GM15510 (cell line): ENCODE results near the gene CDK5R2.

Experiments
- POLR2A ChIP-seq: IDR thresholded peaks from 3 replicates; pipeline ENCODE4 v1.6.1; 2011; ENCODE audit warnings: borderline replicate concordance; ENCODE audit not compliant: insufficient read length; ENCODE audit errors: extremely low read depth

The CDK5R2 gene

DNA sequence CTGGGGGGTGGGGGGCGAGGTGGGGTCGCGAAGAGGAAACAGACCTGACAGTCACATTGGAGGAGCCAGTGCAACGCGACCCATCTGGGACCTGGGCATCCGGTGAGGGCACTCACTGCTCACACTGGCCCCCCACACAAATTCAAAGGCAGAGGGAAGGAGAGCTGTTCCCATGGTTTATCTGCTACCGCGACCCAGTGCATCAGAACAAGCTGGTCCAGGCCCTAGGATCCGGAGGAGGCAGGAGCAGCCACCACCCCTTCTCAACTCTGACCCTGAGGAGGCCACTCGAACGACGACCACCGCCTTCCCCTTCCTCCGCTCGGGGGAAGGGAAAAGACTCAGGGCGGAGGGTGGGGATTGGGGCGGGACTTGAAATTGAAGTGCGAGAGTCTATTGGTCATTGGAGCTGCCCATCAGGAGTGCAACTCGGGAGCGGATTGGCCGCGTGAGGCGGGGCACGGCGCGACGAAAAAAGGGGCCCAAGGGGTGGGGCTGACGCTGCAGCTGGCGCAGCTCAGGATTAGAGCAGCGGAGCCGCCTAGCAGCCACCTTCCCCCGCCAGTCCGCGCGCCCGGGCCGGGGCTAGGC lies at the start of gene CDK5R2:
CDK5R2 (plus strand) TSS at position 526 of the 591 bp plus-strand sequence. CDS start 155 bp downstream, outside the sequence.
- no peak for TF ChIP-seq POLR2A

DNA sequence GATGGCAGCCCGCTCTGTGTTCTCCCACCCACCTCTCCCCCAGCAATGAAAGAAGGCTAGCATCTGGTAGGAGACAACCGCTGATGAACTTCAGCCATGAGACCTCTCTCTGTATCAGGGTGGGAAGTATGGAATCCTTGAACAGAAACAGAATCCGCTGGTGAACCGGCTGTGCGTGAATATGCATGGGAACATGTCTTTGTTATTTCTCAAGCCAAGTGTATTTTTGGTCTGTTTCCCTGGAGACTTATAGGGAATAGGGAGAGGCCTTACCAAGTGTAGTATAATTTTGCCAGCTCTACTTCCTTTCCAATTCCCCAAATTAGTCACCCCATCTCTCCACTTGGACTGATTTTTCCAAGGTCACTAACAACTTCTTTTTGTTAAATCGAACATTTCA lies 48.7 kb upstream of the CDK5R2 start:
- TF ChIP-seq POLR2A, result no peak

DNA sequence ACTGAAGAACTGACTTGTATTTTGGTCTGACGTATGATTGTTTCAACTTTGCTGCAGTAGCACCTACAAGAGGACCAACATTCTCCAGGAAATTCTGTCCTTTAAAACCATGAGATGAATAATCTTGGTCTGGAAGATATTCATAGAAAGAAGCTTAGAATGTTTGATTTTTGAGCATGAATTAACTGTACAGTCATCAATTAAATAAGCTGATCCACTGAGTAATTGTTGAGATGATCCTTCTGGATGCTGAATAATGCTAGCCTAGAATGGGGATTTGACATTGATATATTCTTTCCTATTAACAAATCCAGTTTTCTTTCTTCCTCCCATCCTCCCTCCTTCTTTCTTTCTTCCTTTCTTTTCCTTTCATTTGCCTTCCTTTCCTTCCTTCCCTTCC lies 39.0 kb upstream of the CDK5R2 start:
- TF ChIP-seq POLR2A, result no peak

DNA sequence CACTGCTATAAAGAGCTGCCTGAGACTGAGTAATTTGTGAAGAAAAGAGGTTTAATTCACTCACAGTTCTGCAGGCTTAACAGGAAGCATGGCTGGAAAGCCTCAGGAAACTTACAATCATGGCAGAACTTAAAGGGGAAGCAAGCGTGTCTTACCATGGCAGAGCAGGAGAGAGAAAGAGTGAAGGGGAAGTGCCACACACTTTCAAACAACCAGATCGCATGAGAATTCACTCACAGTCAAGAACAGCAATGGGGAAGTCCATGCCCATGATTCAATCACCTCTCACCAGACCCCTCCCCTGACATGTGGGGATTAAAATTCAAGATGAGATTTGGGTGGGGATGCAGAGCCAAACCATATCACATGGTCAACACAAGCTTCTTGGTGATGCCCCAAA lies 34.7 kb upstream of the CDK5R2 start:
- TF ChIP-seq POLR2A, result no peak

DNA sequence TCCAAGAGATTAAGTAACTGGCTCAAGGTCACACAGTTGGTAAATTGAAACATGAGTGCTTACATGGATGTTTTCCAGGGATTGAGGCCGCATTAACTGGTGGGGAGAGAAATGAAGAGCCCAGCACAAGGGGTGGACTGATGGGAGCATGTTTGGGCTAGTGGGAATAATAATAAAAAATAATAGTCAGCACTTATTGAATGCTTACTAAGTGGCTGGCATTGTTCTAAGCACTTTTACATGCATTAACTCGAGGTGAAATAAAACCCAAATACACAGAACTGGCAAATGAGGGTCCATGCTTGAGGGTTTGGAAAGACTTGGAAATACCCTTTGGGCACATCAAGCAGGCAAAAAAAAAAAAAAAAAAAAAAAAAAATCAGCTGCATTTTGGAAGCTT lies 34.0 kb upstream of the CDK5R2 start:
- no peak for TF ChIP-seq POLR2A

DNA sequence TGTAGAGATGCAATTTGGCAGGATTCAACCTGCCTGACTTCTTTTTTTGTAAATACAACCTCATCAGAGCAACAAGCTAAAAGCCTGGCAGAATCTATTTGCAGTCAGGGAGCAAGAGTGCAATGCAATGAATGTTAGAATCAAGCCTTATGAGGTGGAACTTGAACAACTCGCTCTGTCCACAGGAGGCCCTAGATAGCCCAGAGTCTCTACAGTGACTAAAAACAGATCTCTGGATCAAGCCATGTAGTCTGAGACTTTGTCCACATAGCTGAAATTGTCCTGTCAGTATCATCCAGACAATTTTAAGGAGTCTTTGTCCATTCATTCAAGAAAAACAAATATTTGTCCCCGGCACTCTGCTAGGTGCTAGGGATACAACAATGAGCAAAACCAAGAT lies 32.0 kb upstream of the CDK5R2 start:
- no peak for TF ChIP-seq POLR2A

DNA sequence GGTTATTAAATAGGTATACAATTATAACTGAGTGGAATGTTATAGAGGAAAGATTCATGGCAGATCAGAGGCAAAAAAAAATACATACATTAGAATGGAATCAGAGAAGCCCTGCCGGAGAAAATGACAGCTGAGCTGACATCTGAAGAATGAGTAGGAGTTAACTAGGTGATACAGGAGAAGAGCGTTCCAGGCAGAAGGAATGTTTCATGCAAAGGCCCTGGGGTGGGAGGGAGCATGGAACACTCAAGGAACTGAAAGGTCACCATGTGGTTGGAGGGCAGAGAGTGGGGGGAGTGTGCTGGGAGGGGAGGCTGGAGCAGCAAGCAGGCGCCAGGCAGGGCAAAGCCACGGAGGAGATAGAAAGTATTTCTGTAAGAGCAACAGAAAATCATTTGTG lies 31.6 kb upstream of the CDK5R2 start:
- TF ChIP-seq POLR2A, result no peak

DNA sequence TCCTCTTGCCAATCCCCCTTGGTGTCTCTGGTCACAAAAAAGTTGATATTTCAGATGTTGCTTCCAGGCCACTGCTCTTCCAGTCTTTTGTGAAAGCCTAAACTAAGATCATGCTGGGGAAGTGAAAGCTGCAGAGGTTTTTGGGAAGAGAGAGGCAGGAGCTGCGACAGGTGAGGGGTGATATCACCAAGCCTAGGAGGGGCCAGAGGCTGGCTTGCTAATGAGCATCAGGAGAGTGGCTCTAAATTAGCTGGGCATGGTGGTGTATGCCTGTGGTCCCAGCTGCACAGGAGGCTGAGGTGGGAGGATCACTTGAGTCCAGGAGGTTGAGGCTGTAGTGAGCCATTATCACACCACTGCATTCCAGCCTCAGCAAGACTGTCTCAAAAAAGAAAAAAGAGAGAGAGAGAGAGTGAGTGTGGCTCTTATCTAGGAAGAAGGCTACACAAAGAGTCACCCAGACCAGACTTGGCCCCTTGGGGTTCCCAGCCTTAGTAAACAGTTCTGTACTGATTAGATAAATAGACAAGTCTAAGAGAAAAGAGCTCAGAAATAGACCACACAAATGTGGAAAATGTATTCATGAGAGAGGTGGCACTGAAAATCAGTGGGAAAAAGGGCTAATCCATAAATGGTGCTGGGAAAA lies 14.6 kb upstream of the CDK5R2 start:
- TF ChIP-seq POLR2A, result no peak

DNA sequence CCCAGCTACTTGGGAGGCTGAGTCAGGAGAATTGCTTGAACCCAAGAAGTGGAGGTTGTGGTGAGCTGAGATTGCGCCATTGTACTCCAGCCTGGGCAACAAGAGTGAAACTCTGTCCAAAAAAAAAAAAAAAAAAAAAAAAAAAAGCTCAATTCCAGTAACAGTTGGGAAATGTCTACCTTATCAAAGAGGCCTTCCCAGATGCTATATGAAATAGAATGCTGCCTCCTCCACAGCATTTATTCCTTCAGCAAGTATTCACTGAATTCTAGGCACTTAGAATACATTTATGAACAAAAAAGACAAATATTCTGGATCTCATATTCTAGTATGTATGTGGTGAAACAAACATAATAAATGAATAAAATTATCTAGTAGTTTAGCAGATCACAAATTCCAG lies 12.8 kb upstream of the CDK5R2 start:
- no peak for TF ChIP-seq POLR2A

DNA sequence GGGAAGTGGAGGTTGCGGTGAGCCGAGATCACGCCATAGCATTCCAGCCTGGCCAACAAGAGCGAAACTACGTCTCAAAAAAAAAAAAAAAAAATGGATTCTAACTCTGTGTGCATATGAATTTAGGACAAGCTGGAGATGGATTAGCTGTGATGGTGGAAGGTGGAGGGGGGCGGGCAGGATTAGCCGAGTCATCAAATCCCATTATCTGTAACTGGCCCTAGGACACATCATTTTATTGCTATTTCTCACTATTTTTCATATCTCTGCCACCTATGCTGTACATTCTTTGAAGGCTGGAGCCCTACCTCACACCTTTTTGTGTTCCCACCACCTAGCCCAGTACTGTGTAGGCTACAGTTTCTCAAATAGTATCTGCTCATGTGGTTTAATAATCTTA lies 7.3 kb upstream of the CDK5R2 start:
- TF ChIP-seq POLR2A, result no peak

DNA sequence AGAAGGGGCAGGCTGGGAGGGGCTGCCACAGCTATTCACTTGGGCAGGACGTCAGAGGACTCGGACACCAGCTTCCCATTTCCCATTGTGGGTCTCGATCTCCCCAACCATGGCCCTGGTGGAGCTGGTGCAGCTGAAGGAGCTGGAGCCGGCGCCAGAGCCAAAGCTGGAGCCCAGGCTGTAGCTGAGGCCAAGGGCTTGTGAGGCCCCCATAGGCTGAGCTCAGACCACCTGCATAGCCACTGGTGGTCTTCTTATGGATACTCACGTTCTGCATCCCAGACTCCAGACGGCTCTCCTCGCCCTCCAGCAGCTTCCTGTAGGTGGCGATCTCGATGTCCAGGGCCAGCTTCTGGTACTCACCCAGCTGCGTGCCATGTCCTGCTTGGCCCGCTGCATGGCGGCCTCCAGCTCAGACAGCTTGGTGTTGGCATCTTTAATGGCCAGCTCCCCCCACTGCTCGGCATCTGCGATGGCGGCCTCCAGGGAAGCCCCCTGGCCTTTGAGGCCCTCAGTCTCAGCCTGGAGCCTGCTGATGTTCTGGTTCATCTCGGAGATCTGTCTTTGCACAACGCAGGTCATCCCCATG lies 6.0 kb upstream of the CDK5R2 start:
- TF ChIP-seq POLR2A, result no peak

DNA sequence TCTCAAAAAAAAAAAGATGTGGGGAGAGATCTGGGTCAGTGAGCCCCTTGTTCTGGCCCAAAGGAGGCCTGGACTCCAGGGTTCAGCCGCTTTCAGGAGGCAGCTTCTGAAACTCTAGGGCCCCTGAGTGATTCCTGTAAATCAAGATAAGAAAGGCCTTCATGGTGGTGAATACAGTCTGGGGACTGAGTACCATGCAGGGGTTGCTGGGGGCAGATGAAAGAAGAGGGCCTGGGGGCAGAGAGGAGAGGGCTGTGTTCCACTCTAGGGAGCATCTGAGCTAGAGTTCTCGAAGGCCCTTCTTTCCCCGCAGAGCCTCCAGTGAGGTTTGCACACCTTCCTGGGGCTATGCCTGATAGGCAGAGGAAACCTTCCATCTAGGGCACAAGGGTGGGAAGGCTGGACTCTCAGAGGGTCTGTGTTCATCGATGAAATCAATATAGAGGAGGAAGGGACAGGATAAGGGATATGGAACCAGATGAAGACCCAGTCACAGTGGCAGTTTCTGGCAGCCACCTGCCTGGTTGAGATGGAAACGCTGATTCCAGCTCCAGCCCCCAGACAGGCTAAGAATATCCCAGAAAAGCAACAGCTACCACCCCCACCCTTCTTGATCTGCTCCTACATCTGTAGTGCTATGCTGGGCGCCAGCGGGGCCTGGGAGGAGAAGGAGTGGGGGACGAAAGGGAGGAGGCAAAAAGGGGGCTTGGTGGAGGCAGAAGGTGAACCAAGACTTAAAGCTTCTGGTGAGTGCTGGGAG lies 4.7 kb upstream of the CDK5R2 start:
- TF ChIP-seq POLR2A, result no peak

DNA sequence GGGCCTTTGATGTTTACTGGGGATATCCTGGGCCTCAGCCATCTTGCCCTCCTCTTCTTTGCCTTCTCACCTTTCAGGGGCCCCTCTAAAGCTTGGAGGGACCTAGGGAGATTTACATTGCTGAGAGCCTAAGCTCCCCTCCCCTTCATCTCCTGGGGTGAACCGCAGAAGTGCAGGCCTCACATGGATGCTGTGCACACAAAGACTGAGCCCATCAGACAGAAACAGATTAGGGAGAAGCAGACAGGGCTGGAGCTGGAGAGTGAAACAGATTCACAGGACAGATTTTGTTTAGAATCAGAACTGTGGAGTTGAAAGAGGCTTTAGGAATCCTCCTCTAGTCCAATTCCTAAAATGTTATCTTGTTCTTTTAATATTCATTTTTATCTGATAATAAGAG lies 3.4 kb upstream of the CDK5R2 start:
- no peak for TF ChIP-seq POLR2A

DNA sequence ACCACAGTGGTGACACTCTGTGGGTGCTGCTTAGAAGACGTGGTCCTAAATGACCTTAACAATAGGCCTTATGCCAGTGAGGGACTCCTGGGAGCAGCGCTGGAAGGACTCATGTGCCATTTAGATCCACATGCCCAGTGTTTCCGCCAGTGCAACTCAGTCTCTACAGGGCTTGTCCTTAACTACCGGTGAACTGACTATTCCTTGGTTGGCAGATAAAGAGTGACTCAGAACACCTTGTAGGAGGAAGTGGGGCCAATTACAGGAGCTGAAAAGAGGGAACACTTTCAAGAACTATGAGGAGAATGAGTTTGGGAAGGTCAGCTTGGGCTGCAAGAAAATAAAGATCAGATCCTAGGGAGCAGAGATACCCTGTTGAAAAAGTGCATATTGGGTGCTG lies 1.8 kb upstream of the CDK5R2 start:
- no peak for TF ChIP-seq POLR2A

DNA sequence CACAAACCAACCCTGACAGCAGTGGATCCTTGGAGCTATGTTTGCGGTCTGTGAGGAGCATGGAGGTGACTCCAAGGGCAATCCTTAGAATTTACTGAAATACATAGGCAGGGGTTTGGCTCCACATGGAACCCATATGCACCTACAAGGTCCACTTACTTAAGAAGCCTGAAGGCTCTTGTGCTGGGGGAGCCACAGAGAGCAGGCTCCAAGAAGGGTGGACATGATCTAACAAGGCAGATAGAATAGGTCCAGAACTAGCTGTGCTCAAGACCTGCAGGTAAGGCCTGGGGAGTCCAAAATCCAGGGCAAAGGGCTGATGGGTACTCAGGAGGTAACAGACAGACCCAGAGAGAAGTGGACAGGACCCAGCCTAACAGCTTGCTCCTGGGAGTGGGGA lies 1.2 kb upstream of the CDK5R2 start:
- TF ChIP-seq POLR2A, result no peak

DNA sequence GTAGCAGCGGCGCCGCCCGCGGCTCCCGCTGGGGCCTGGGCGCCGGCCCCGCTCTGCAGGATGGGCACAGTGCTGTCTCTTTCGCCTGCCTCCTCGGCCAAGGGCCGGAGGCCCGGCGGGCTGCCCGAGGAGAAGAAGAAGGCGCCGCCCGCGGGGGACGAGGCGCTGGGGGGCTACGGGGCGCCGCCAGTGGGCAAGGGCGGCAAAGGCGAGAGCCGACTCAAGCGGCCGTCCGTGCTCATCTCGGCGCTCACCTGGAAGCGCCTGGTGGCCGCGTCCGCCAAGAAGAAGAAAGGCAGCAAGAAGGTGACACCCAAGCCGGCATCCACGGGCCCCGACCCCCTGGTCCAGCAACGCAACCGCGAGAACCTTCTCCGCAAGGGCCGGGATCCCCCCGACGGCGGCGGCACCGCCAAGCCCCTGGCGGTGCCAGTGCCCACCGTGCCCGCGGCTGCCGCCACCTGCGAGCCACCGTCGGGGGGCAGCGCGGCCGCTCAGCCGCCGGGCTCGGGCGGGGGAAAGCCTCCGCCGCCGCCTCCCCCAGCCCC lies 369 bp downstream of the CDK5R2 start:
- no peak for TF ChIP-seq POLR2A
